Suprapubic skin (tissue), 4 donors: ENCODE measurements around the gene IL19.

Source experiments
- CTCF ChIP-seq, 2 donors: fragments of 200-600 bp in 1 of 2; fragments of 450-650 bp in 1 of 2; sonication (generic) in 1 of 2; IDR thresholded peaks; one replicate each; pipeline ENCODE4 v1.5.1; 2016 to 2019; ENCODE audit warnings: antibody characterized with exemption in 2 of 2, mild to moderate bottlenecking in 1 of 2, moderate library complexity in 1 of 2
- POLR2A ChIP-seq, 2 donors: fragments of 450-650 bp; IDR thresholded peaks; one replicate each; pipeline ENCODE4 v1.6.1; 2017; ENCODE audit warnings: antibody characterized with exemption in 2 of 2, mild to moderate bottlenecking in 2 of 2, moderate library complexity in 2 of 2
- POLR2AphosphoS5 ChIP-seq, 3 donors: sonication (generic); formaldehyde crosslinking; IDR thresholded peaks; one replicate each; pipeline ENCODE4 v1.6.1; 2017; ENCODE audit warnings: antibody characterized with exemption in 3 of 3

- TF ChIP-seq POLR2A (IDR thresholded peaks at IDR 0.05) (no peak), CTCF (IDR thresholded peaks at IDR 0.05) (no peak), POLR2AphosphoS5 (IDR thresholded peaks at IDR 0.05) (no peak)
These were observed 65.5 kb downstream of the IL19 start for GRCh38 chr1:206836111-206836510.
